A673 (cell line): ENCODE measurements around the gene GMDS.

ENCODE experiments used
- EZH2 ChIP-seq: fragments of 200-600 bp; sonication (generic); IDR thresholded peaks from 2 replicates; pipeline ENCODE4 v1.6.1; 2017; ENCODE audit warnings: borderline replicate concordance, low read depth, mild to moderate bottlenecking, mixed read lengths, antibody characterized with exemption, low read length; ENCODE audit not compliant: poor library complexity, severe bottlenecking
- TF ChIP-seq, protein P1 (sequence below): fragments of 300-800, 200-600 bp; sonication (generic); conservative IDR thresholded peaks from 2 replicates; pipeline ENCODE4 v1.5.1; 2017; ENCODE audit warnings: low read depth, mild to moderate bottlenecking, antibody characterized with exemption, low read length, moderate library complexity, mixed read lengths

DNA sequence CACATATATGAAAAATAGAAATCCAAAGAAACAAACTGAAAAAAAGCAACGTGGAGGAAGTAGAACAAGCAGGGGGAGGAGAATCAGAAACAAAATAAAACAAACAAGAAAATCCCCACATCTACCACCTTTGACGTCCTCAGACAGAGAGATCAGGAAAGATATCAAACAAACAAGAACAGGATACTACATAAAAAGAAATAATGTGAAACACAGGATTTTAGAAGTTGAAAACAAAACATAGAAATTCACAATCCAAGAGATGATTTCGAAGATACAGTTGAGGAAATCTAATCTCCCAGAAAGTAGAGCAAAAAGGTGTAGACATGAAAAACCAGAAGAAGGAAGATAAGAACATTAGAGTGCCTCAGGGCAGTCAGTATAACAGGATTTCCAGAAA, 514.5 kb downstream of the GMDS start:
- TF ChIP-seq, protein P1, sequence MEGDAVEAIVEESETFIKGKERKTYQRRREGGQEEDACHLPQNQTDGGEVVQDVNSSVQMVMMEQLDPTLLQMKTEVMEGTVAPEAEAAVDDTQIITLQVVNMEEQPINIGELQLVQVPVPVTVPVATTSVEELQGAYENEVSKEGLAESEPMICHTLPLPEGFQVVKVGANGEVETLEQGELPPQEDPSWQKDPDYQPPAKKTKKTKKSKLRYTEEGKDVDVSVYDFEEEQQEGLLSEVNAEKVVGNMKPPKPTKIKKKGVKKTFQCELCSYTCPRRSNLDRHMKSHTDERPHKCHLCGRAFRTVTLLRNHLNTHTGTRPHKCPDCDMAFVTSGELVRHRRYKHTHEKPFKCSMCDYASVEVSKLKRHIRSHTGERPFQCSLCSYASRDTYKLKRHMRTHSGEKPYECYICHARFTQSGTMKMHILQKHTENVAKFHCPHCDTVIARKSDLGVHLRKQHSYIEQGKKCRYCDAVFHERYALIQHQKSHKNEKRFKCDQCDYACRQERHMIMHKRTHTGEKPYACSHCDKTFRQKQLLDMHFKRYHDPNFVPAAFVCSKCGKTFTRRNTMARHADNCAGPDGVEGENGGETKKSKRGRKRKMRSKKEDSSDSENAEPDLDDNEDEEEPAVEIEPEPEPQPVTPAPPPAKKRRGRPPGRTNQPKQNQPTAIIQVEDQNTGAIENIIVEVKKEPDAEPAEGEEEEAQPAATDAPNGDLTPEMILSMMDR: no peak
- no peak for TF ChIP-seq EZH2
